ENCODE results near the gene GMNN.

GMNN gene

DNA sequence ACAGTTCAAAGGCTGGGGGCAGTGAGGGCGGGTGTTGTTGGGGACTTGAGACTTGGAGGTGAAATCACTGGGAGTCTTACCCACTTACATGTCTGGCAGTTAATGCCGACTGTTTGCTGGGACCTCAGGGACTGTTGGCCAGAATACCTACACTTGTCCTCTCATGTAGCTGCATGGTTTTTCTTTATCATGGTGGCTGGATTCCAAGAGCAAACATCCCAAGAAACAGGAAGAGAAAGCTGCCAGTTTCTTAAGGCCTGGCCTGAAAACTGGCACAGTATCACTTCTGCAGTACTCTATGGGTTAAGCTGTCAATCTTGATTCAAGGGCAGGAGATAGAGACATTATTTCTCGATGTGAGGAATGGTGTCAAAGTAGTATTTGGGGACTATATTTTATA is 36.0 kb upstream of the GMNN start:
- Histone ChIP-seq H3K27me3 (replicated peaks; ENCODE audit: insufficient read depth, low read length) (no peaks in the 10 kb centered on the region), H3K9me2 (replicated peaks; ENCODE audit: insufficient read depth, low read length) (no peaks in the 10 kb centered on the region), H3F3A (ENCODE audit: insufficient read depth, low read length) (peaks cover 7% of the 10 kb centered on the region; the same call in 1 of the 2 replicates), H3K4me2 (ENCODE audit: low read depth, low read length) (no peak overlapping the region), H3K9ac (ENCODE audit: low read length) (no peak overlapping the region), H2AFZ (ENCODE audit: low read length) (no peak overlapping the region), H4K20me1 (ENCODE audit: insufficient read depth, low read length) (no peaks in the 10 kb centered on the region), H3K4me3 (ENCODE audit: low read length) (no peak overlapping the region), H3K9me3 (replicated peaks; ENCODE audit: insufficient read depth, low read length) (no peaks in the 10 kb centered on the region), H3K79me2 (ENCODE audit: low read length) (no peaks in the 10 kb centered on the region), H3K36me3 (replicated peaks; ENCODE audit: insufficient read depth, low read length) (no peaks in the 10 kb centered on the region), H3K4me1 (ENCODE audit: low read length) (peaks cover 10% of the 10 kb centered on the region), H3K27ac (ENCODE audit: low read length) (no peak overlapping the region)
- DNase-seq, result no peak
- TF ChIP-seq EZH2phosphoT487 (IDR thresholded peaks at IDR 0.05; ENCODE audit: low read length) (no peak), EZH2 (optimal IDR thresholded peaks at IDR 0.05; ENCODE audit: low read depth, low read length) (no peak)
- TF ChIP-seq, protein P1, sequence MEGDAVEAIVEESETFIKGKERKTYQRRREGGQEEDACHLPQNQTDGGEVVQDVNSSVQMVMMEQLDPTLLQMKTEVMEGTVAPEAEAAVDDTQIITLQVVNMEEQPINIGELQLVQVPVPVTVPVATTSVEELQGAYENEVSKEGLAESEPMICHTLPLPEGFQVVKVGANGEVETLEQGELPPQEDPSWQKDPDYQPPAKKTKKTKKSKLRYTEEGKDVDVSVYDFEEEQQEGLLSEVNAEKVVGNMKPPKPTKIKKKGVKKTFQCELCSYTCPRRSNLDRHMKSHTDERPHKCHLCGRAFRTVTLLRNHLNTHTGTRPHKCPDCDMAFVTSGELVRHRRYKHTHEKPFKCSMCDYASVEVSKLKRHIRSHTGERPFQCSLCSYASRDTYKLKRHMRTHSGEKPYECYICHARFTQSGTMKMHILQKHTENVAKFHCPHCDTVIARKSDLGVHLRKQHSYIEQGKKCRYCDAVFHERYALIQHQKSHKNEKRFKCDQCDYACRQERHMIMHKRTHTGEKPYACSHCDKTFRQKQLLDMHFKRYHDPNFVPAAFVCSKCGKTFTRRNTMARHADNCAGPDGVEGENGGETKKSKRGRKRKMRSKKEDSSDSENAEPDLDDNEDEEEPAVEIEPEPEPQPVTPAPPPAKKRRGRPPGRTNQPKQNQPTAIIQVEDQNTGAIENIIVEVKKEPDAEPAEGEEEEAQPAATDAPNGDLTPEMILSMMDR (IDR thresholded peaks at IDR 0.05; ENCODE audit: low read length), result no peak

DNA sequence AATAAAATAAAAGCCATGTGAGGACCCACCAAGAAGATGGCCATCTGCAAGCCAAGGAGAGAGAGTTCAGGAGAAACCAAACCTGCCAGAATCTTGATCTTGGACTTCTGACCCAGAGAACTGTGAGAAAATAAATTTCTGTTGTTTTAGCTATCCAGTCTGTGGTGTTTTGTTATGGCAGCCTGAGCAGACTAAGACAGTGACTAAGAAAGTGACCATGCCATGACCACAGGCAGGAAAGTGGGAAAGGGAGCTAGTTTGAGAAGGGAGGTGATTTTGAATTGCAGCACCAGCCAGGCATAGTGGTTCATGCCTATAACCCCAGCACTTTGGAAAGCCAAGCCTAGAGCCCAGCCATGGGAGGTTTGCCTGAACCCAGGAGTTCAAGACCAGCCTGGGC is 33.9 kb upstream of the GMNN start:
- Histone ChIP-seq H3K79me2 (ENCODE audit: low read length) (no peaks in the 10 kb centered on the region), H3K4me2 (ENCODE audit: low read depth, low read length) (no peak overlapping the region), H4K20me1 (ENCODE audit: insufficient read depth, low read length) (no peaks in the 10 kb centered on the region), H3K4me1 (ENCODE audit: low read length) (peaks cover 11% of the 10 kb centered on the region), H3F3A (ENCODE audit: insufficient read depth, low read length) (peaks cover 7% of the 10 kb centered on the region; the same call in 1 of the 2 replicates), H2AFZ (ENCODE audit: low read length) (no peak overlapping the region), H3K36me3 (replicated peaks; ENCODE audit: insufficient read depth, low read length) (no peaks in the 10 kb centered on the region), H3K9me2 (replicated peaks; ENCODE audit: insufficient read depth, low read length) (no peaks in the 10 kb centered on the region), H3K9me3 (replicated peaks; ENCODE audit: insufficient read depth, low read length) (no peaks in the 10 kb centered on the region), H3K4me3 (ENCODE audit: low read length) (no peak overlapping the region), H3K9ac (ENCODE audit: low read length) (no peak overlapping the region), H3K27me3 (replicated peaks; ENCODE audit: insufficient read depth, low read length) (no peaks in the 10 kb centered on the region), H3K27ac (ENCODE audit: low read length) (no peak overlapping the region)
- no peak for TF ChIP-seq EZH2phosphoT487 (IDR thresholded peaks at IDR 0.05; ENCODE audit: low read length)
- TF ChIP-seq, protein P1 (IDR thresholded peaks at IDR 0.05; ENCODE audit: low read length), result no peak
- TF ChIP-seq EZH2 (optimal IDR thresholded peaks at IDR 0.05; ENCODE audit: low read depth, low read length), result no peak
- DNase-seq, result no peak

DNA sequence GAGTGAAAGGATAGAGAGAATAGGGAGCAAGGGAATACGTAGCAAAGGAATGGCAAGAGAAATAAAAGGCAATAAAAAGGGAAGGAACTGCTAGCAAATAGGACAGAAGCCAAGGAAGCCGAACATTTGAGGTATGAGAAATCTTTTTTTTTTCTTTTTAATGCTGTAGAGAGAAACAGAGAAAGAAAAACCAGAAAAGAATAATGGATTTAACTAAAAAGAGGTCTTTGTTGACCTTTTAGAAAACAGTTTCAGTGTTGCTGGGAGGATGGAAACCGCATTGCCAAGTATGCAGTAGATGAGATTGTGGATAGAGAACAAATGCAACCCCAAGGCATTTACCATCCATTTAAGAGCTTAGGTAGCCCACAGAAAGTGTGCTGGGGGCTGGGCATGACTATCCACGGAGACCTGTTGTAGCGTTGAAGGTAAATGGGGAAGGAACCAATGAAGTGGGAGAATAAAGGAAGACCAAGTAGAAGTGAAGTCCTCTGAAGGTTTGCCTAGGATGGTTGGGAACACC is 32.5 kb upstream of the GMNN start:
- Histone ChIP-seq H3K9ac (ENCODE audit: low read length) (no peak overlapping the region), H4K20me1 (ENCODE audit: insufficient read depth, low read length) (no peaks in the 10 kb centered on the region), H3K4me1 (ENCODE audit: low read length) (peaks cover 11% of the 10 kb centered on the region), H3K9me2 (replicated peaks; ENCODE audit: insufficient read depth, low read length) (no peaks in the 10 kb centered on the region), H3K9me3 (replicated peaks; ENCODE audit: insufficient read depth, low read length) (no peaks in the 10 kb centered on the region), H3K4me2 (ENCODE audit: low read depth, low read length) (no peak overlapping the region), H3F3A (ENCODE audit: insufficient read depth, low read length) (peaks cover 7% of the 10 kb centered on the region; the same call in 1 of the 2 replicates), H3K79me2 (ENCODE audit: low read length) (no peaks in the 10 kb centered on the region), H3K4me3 (ENCODE audit: low read length) (no peak overlapping the region), H3K27ac (ENCODE audit: low read length) (no peak overlapping the region), H3K27me3 (replicated peaks; ENCODE audit: insufficient read depth, low read length) (no peaks in the 10 kb centered on the region), H2AFZ (ENCODE audit: low read length) (no peak overlapping the region), H3K36me3 (replicated peaks; ENCODE audit: insufficient read depth, low read length) (no peaks in the 10 kb centered on the region)
- no peak for DNase-seq
- TF ChIP-seq EZH2 (optimal IDR thresholded peaks at IDR 0.05; ENCODE audit: low read depth, low read length), result no peak
- TF ChIP-seq EZH2phosphoT487 (IDR thresholded peaks at IDR 0.05; ENCODE audit: low read length), result no peak
- TF ChIP-seq, protein P1 (IDR thresholded peaks at IDR 0.05; ENCODE audit: low read length), result no peak
